GM04504 (cell line): ENCODE measurements around the gene ALOX12.
"Not testable (repeated sequence)": the region's sequence is repeated elsewhere in the genome, so short reads cannot be mapped to it uniquely, and the experiment has no call there.

Experiments used
- DNase-seq: peaks from one replicate; pipeline ENCODE4 v3.0.0-alpha.2; 2012; ENCODE audit warnings: low read depth

ALOX12 gene

DNA sequence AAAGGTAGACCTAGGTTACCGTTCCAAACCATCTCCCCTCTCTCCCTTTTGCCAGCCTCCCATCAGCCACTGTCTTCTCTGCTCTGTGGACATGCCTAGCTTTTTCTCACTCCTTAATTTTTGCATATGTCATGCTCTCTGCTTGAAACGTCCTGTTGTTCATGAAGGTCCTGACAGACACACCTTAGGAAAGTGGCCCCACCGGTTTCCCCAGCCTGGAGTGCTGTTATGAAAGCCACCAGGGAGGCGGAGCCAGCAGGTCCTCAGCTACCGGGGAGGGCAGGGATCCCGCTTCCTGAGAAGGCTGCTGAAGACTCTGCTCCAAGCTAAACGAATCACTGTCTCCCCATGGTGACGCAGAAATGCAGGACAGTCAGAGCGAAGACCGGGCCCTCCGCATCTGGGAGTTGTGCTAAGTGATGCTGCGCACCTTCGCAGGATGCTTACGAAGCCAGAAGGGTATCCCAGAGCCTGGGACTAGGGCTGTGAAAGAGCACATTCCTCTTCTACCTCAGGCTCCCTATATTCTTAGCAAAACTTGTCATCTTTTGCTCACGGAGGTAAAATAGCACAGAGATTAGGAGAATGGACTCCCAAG, 50.4 kb downstream of the ALOX12 start:
- DNase-seq, result no peak

DNA sequence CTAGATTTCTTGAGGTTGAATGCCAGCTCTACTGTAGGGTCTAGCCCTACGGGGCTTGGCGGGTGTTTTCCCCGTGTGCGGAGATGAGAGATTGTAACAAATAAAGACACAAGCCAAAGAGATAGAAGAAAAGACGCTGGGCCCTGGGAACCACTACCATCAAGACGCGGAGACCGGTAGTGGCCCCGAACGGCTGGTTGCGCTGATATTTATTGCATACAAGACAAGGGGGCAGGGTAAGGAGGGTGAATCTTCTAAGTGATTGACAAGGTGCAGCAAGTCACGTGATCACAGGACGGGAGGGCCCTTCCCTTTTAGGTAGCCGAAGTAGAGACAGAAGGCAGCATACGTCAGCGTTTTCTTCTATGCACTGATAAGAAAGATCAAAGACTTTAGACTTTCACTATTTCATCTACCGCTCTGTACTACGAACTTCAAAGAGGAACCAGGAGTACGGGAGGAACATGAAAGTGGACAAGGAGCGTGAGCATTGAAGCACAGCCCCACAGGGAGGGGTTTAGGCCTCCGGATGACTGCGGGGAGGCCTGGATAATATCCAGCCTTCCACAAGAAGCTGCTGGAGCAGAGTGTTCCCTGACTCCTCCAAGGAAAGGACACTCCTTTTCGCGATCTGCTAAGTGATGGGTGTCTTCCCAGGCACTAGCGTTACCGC, 51.0 kb downstream of the ALOX12 start:
- DNase-seq, result not testable (repeated sequence)

DNA sequence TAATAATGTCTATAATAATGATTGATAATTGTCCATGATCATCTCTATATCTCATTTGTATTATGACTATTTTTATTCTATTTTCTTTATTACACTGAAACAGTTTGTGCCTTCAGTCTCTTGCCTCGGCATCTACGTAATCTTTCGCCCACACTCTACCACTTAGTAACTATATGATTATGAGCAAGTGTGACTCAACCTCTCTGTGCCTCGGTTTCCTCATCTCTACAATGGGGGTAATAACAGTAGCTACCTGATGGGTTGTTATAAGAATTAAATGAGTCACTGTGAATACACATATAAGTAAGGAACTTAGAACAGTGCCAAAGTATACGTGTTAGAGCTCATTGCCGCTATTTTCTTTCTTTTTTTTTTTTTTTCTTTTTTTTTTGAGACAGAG, 51.7 kb downstream of the ALOX12 start:
- no peak for DNase-seq

DNA sequence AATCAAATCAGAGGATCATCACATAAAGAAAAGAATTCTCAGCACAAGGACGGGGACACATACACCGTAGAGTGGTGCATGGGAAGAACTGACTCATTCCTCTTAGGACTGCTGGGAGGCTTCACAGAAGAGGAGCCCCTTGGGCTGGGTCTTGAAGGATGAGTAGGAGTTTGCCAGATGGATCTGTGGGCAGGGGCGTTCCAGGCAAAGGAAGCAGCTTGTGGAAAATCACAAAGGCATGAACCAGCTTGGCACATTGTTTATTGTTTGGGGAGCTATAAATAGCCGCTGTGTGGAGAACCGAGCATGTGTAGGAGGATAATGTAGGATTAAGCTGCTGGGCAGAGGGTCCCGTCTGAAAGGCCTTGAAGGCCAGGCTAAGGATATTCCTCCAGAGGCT, 53.1 kb downstream of the ALOX12 start:
- no peak for DNase-seq

DNA sequence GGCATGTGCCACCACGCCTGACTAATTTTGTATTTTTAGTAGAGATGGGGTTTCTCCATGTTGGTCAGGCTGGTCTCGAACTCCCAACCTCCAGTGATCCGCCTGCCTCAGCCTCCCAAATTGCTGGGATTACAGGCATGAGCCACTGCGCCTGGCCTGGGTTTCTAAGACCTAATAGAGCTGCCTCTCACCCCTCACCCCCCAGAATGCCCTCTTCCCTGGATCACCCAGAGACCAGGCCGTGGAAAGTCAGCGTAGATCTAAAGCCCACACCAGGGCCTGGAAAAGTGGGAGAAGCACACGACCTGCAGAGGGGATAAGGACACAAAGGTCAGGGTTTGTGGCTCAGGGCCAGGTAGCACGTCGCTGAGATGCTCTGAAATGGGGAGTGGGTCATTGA, 54.7 kb downstream of the ALOX12 start:
- DNase-seq, result not testable (repeated sequence)

DNA sequence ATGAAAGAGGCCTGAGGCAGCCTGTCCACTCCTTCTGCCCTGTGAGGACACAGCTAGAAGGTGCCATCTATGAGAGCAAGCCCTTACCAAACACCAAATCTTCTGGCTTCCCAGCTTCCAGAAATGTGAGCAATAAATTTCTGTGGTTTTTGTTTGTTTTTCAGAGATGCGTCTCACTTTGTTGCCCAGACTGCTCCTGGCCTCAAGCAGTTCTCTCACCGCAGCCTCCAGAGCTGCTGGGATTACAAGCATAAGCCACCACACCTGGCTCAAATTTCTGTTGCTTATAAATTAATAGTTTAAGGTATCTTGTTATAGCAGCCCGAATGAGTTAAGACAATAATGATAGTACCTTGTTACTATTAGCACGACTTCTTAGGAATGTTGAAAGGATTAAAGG, 60.5 kb downstream of the ALOX12 start:
- no peak for DNase-seq

DNA sequence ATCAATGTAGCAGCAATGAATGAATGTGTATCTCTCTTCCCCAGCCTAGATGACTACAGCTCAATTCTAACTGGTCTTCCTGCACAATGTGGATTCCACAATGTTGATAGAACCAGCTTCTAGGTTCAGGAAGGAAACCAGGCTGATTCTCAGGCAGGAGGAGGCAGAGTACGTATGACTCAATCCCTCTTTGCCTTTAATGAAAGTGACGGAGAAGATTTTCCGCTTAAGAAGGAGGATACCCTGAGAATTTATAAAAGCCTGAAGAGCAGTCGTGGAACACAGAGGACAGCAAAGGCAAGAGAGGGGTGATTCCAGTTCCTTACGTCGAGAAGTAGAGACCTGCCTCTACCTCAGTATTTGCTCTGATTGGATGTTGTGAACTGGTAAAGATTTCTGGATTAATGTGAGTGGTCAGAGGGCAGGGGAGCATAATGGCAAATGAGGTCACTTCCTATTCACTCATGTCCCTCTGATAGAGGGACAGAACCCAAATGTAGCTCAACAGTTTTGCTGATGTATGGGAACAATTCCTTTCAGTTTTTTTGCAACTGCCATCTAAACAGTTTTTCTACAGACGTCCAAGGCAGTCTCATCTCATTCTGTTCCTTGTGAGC, 63.1 kb downstream of the ALOX12 start:
- no peak for DNase-seq
